Smooth muscle cell (in vitro differentiated cells): ENCODE results near the gene FARS2. TPM values are rescaled to one million over a fixed set of nuclear protein-coding genes. Genes with fewer than 3 reads are reported as not detected.

Source experiments
- DNase-seq: peaks from one replicate; lab custom pipeline; 2025; ENCODE audit not compliant: unreplicated experiment; lab: John Stamatoyannopoulos, UW
- H2AFZ ChIP-seq: fragments of 200-600 bp; sonication (generic); 2 replicates; pipeline ENCODE4 v1.6.0; 2016; ENCODE audit warnings: antibody characterized with exemption, low read depth, mild to moderate bottlenecking
- H3F3A ChIP-seq: fragments of 200-600 bp; sonication (generic); 2 replicates; pipeline ENCODE4 v1.6.0; 2017; ENCODE audit warnings: antibody characterized with exemption, low read depth
- H3K27ac ChIP-seq: fragments of 200-600 bp; sonication (generic); 2 replicates; pipeline ENCODE4 v1.5.1; 2016; ENCODE audit warnings: low read depth, mild to moderate bottlenecking
- H3K27me3 ChIP-seq: fragments of 200-600 bp; sonication (generic); 2 replicates; pipeline ENCODE4 v1.6.1; 2016; ENCODE audit warnings: low read depth, mild to moderate bottlenecking
- H3K36me3 ChIP-seq: fragments of 200-600 bp; sonication (generic); 2 replicates; pipeline ENCODE4 v1.5.1; 2016; ENCODE audit warnings: low read depth
- H3K4me1 ChIP-seq: fragments of 200-600 bp; sonication (generic); 2 replicates; pipeline ENCODE4 v1.5.1; 2016; ENCODE audit warnings: low read depth
- H3K4me2 ChIP-seq: fragments of 200-600 bp; sonication (generic); 2 replicates; pipeline ENCODE4 v1.6.0; 2016; ENCODE audit warnings: mild to moderate bottlenecking
- H3K4me3 ChIP-seq: fragments of 200-600 bp; sonication (generic); 2 replicates; pipeline ENCODE4 v1.5.1; 2016; ENCODE audit warnings: mild to moderate bottlenecking
- H3K79me2 ChIP-seq: fragments of 200-600 bp; sonication (generic); 2 replicates; pipeline ENCODE4 v1.6.0; 2016; ENCODE audit warnings: low read depth, mild to moderate bottlenecking
- H3K9ac ChIP-seq: fragments of 200-600 bp; sonication (generic); 2 replicates; pipeline ENCODE4 v1.6.0; 2016; ENCODE audit warnings: low read depth
- H3K9me3 ChIP-seq: fragments of 200-600 bp; sonication (generic); replicated peaks from 2 replicates; pipeline ENCODE4 v1.5.1; 2016; ENCODE audit warnings: low read depth
- H4K20me1 ChIP-seq: fragments of 200-600 bp; sonication (generic); 2 replicates; pipeline ENCODE4 v1.6.0; 2016; ENCODE audit warnings: low read depth
- WGBS: methylation state at CpG from one replicate; pipeline ENCODE4 v1.1.7; 2016; ENCODE audit warnings: low lambda C conversion rate; 5-methylcytosine and 5-hydroxymethylcytosine counted together
- polyA plus RNA-seq: library from polyadenylated mRNA; unstranded; fragments of >200 nt; fragmentation: Nextera tagmentation; extraction: Ambion mirVana; gene quantifications from 2 replicates; pipeline ENCODE4 v1.2.1, GENCODE V29; 2016
- total RNA-seq: library from RNA; depleted of rRNA; stranded (reverse); fragments of >200 nt; gene quantifications from 2 replicates; pipeline ENCODE4 v1.2.3, GENCODE V29; 2014
- TF ChIP-seq, protein P1 (sequence below): fragments of 200-600 bp; sonication (generic); IDR thresholded peaks from 2 replicates; pipeline ENCODE4 v1.5.1; 2017; ENCODE audit warnings: borderline replicate concordance, mild to moderate bottlenecking, antibody characterized with exemption; ENCODE audit not compliant: insufficient read depth, poor library complexity, severe bottlenecking

Gene FARS2
- total and polyA plus RNA-seq, 2 experiments from 2014 or later: 9.6 to 13.2 TPM

- TF ChIP-seq, protein P1, sequence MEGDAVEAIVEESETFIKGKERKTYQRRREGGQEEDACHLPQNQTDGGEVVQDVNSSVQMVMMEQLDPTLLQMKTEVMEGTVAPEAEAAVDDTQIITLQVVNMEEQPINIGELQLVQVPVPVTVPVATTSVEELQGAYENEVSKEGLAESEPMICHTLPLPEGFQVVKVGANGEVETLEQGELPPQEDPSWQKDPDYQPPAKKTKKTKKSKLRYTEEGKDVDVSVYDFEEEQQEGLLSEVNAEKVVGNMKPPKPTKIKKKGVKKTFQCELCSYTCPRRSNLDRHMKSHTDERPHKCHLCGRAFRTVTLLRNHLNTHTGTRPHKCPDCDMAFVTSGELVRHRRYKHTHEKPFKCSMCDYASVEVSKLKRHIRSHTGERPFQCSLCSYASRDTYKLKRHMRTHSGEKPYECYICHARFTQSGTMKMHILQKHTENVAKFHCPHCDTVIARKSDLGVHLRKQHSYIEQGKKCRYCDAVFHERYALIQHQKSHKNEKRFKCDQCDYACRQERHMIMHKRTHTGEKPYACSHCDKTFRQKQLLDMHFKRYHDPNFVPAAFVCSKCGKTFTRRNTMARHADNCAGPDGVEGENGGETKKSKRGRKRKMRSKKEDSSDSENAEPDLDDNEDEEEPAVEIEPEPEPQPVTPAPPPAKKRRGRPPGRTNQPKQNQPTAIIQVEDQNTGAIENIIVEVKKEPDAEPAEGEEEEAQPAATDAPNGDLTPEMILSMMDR: no peak
- no peak overlapping the region for H2AFZ ChIP-seq
- no peak overlapping the region for H3K9ac ChIP-seq
- H3K27ac ChIP-seq: no peak overlapping the region
- H3K27me3 ChIP-seq: no peaks in the 10 kb centered on the region
- no peaks in the 10 kb centered on the region for H3K9me3 ChIP-seq
- WGBS: 97% methylated on average over 9 of the region's 9 CpGs
- no peaks in the 10 kb centered on the region for H3F3A ChIP-seq
- no peak overlapping the region for H3K4me3 ChIP-seq
- H3K79me2 ChIP-seq: no peaks in the 10 kb centered on the region
- H3K4me2 ChIP-seq: no peak overlapping the region
- no peak for DNase-seq
- H3K36me3 ChIP-seq: no peaks in the 10 kb centered on the region
- peaks cover 17% of the 10 kb centered on the region for H4K20me1 ChIP-seq
- peaks cover 7% of the 10 kb centered on the region for H3K4me1 ChIP-seq
Measured at GRCh38 chr6:5457983-5458683, 196.8 kb downstream of the FARS2 start.

DNA sequence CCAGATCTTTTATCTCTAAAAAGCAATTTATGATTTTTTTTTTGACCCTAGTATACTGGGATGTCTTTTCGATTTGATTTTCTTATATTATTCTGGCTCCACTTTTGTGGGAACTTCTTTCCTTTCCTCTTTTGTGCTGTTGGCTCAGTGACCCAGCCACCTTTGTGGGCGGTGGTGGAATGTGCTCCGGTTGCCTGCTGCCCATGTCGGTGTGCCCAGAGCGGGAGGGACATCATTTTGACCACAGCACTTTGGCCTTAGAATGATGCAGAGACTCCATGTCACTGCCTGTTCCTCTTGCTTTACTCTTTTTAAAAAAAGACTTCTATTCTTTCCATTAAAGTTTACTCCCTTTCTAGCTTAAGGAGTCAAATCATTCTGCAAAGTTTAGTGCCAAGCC, 198.0 kb downstream of the FARS2 start:
- Histone ChIP-seq H3K4me1 (peaks cover 13% of the 10 kb centered on the region), H3K9me3 (no peaks in the 10 kb centered on the region), H3K4me2 (no peak overlapping the region), H4K20me1 (peaks cover 17% of the 10 kb centered on the region), H2AFZ (no peak overlapping the region), H3F3A (no peaks in the 10 kb centered on the region), H3K9ac (no peak overlapping the region), H3K4me3 (no peak overlapping the region), H3K79me2 (no peaks in the 10 kb centered on the region), H3K27me3 (no peaks in the 10 kb centered on the region), H3K27ac (no peak overlapping the region), H3K36me3 (no peaks in the 10 kb centered on the region)
- DNase-seq: no peak
- 85% methylated on average over 5 of the region's 5 CpGs for WGBS
- TF ChIP-seq, protein P1: no peak

- 94% methylated on average over 2 of the region's 2 CpGs for WGBS
- H3K27ac ChIP-seq: no peak overlapping the region
- H3K36me3 ChIP-seq: no peaks in the 10 kb centered on the region
- no peaks in the 10 kb centered on the region for H3K79me2 ChIP-seq
- H3K4me3 ChIP-seq: no peak overlapping the region
- H3K4me1 ChIP-seq: peaks cover 13% of the 10 kb centered on the region
- DNase-seq: no peak
- H4K20me1 ChIP-seq: peaks cover 17% of the 10 kb centered on the region
- no peak overlapping the region for H3K4me2 ChIP-seq
- no peak overlapping the region for H2AFZ ChIP-seq
- H3F3A ChIP-seq: no peaks in the 10 kb centered on the region
- H3K9ac ChIP-seq: no peak overlapping the region
- no peaks in the 10 kb centered on the region for H3K27me3 ChIP-seq
- TF ChIP-seq, protein P1: no peak
- H3K9me3 ChIP-seq: no peaks in the 10 kb centered on the region
Measured at GRCh38 chr6:5461365-5461764, 200.1 kb downstream of the FARS2 start.

DNA sequence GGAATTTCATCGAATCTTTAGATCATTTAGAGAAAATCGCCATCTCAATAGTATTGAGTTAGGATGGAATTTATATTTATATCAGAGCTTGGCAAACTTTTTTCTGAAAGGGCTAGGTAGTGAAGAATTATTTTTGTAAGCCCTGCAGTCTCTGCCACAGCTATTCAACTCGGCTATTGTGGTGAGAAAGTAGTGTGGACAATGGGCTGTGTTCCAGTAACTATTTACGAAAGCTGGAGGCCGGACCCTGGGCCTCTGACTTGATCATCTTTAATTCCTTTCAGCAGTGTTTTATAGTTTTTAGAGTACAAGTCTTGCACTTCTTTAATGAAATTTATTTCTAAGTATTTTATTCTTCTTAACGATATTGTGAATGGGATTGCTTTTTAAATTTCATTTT, 201.5 kb downstream of the FARS2 start:
- Histone ChIP-seq H3K79me2 (no peaks in the 10 kb centered on the region), H3K4me2 (no peak overlapping the region), H3K4me3 (no peak overlapping the region), H2AFZ (no peak overlapping the region), H3K27me3 (no peaks in the 10 kb centered on the region), H4K20me1 (peaks cover 17% of the 10 kb centered on the region), H3K36me3 (no peaks in the 10 kb centered on the region), H3K27ac (no peak overlapping the region), H3K4me1 (peaks cover 13% of the 10 kb centered on the region), H3K9me3 (no peaks in the 10 kb centered on the region), H3F3A (no peaks in the 10 kb centered on the region), H3K9ac (no peak overlapping the region)
- WGBS: 97% methylated on average over 6 of the region's 6 CpGs
- TF ChIP-seq, protein P1: no peak
- DNase-seq: no peak
